H9 (cell line): ENCODE measurements around the gene IMMP2L. TPM values are rescaled to one million over a fixed set of nuclear protein-coding genes. Genes with fewer than 3 reads are reported as not detected.

ENCODE experiments used
- DNase-seq: peaks from one replicate; pipeline ENCODE4 v3.0.0-alpha.2; 2017
- H2AFZ ChIP-seq: one replicate; pipeline ENCODE4 v1.6.1; 2013; ENCODE audit warnings: mild to moderate bottlenecking, low read length, control low read depth, moderate library complexity
- H2AK5ac ChIP-seq: 2 replicates; pipeline ENCODE4 v1.6.1; 2013; ENCODE audit warnings: low read length, control low read depth, mixed read lengths; ENCODE audit not compliant: insufficient read length
- H2BK120ac ChIP-seq: one replicate; pipeline ENCODE4 v1.6.1; 2013; ENCODE audit warnings: low read depth, mild to moderate bottlenecking, low read length, control low read depth, inconsistent platforms; ENCODE audit not compliant: poor library complexity, severe bottlenecking
- H2BK12ac ChIP-seq: 2 replicates; pipeline ENCODE4 v1.6.1; 2013; ENCODE audit warnings: low read length, control low read depth, mixed read lengths, low read depth; ENCODE audit not compliant: insufficient read length
- H2BK15ac ChIP-seq: 2 replicates; pipeline ENCODE4 v1.6.1; 2013; ENCODE audit warnings: low read depth, low read length, control low read depth
- H2BK20ac ChIP-seq: one replicate; pipeline ENCODE4 v1.6.1; 2013; ENCODE audit warnings: low read depth, mild to moderate bottlenecking, low read length, control low read depth, inconsistent platforms; ENCODE audit not compliant: poor library complexity, severe bottlenecking
- H2BK5ac ChIP-seq: 2 replicates; pipeline ENCODE4 v1.6.1; 2013; ENCODE audit warnings: low read length, control low read depth, mixed read lengths; ENCODE audit not compliant: insufficient read length
- H3K14ac ChIP-seq: 2 replicates; pipeline ENCODE4 v1.6.1; 2013; ENCODE audit warnings: low read length, control low read depth; ENCODE audit not compliant: insufficient read depth
- H3K18ac ChIP-seq: 2 replicates; pipeline ENCODE4 v1.6.1; 2013; ENCODE audit warnings: low read depth, mild to moderate bottlenecking, mixed read lengths, low read length, control low read depth; ENCODE audit not compliant: insufficient read length
- H3K23ac ChIP-seq: 2 replicates; pipeline ENCODE4 v1.6.1; 2013; ENCODE audit warnings: low read length, control low read depth, mixed read lengths, low read depth; ENCODE audit not compliant: insufficient read length
- H3K23me2 ChIP-seq: 2 replicates; pipeline ENCODE4 v1.6.1; 2013; ENCODE audit warnings: low read depth, mild to moderate bottlenecking, mixed read lengths, low read length, control low read depth; ENCODE audit not compliant: insufficient read length, poor library complexity, severe bottlenecking
- H3K27ac ChIP-seq: 2 replicates; pipeline ENCODE4 v1.5.1; 2013; ENCODE audit warnings: low read length, control low read depth, mixed read lengths, low read depth; ENCODE audit not compliant: insufficient read length
- H3K27me3 ChIP-seq: 2 replicates; pipeline ENCODE4 v1.6.1; 2013; ENCODE audit warnings: low read length, control low read depth, inconsistent platforms; ENCODE audit not compliant: insufficient read depth
- H3K4ac ChIP-seq: 2 replicates; pipeline ENCODE4 v1.6.1; 2013; ENCODE audit warnings: low read depth, mild to moderate bottlenecking, control low read depth, inconsistent platforms, low read length, moderate library complexity
- H3K4me1 ChIP-seq: 2 replicates; pipeline ENCODE4 v1.6.1; 2013; ENCODE audit warnings: low read length, control low read depth, inconsistent platforms; ENCODE audit not compliant: insufficient read depth
- H3K4me2 ChIP-seq: 2 replicates; pipeline ENCODE4 v1.6.1; 2013; ENCODE audit warnings: low read length, control low read depth, mixed read lengths; ENCODE audit not compliant: insufficient read length, insufficient read depth
- H3K56ac ChIP-seq: 2 replicates; pipeline ENCODE4 v1.6.1; 2013; ENCODE audit warnings: low read depth, mild to moderate bottlenecking, mixed read lengths, low read length, control low read depth; ENCODE audit not compliant: insufficient read length
- H3K79me1 ChIP-seq: 2 replicates; pipeline ENCODE4 v1.6.1; 2013; ENCODE audit warnings: low read depth, mild to moderate bottlenecking, moderate library complexity, low read length, control low read depth, inconsistent platforms; ENCODE audit not compliant: insufficient read depth, poor library complexity, severe bottlenecking
- H3K79me2 ChIP-seq: 2 replicates; pipeline ENCODE4 v1.6.1; 2013; ENCODE audit warnings: low read length, control low read depth, inconsistent platforms; ENCODE audit not compliant: insufficient read depth
- H3K9ac ChIP-seq: 2 replicates; pipeline ENCODE4 v1.6.1; 2013; ENCODE audit warnings: low read length, control low read depth, mixed read lengths; ENCODE audit not compliant: insufficient read length; ENCODE audit errors: extremely low read depth
- H3K9me3 ChIP-seq: one replicate; pipeline ENCODE4 v1.6.1; 2013; ENCODE audit warnings: low read depth, low read length, inconsistent platforms; ENCODE audit not compliant: control insufficient read depth
- H3T11ph ChIP-seq: one replicate; pipeline ENCODE4 v1.6.1; 2013; ENCODE audit warnings: mild to moderate bottlenecking, low read length, control low read depth, inconsistent platforms
- H4K20me1 ChIP-seq: one replicate; pipeline ENCODE4 v1.6.1; 2013; ENCODE audit not compliant: control insufficient read depth, insufficient read length, insufficient read depth
- H4K5ac ChIP-seq: 2 replicates; pipeline ENCODE4 v1.6.1; 2013; ENCODE audit warnings: low read depth, mild to moderate bottlenecking, mixed read lengths, low read length, control low read depth; ENCODE audit not compliant: insufficient read length
- H4K8ac ChIP-seq: replicated peaks from 2 replicates; pipeline ENCODE4 v1.6.1; 2013; ENCODE audit warnings: low read length, control low read depth, mixed read lengths, low read depth; ENCODE audit not compliant: insufficient read length
- H4K91ac ChIP-seq: 2 replicates; pipeline ENCODE4 v1.6.1; 2013; ENCODE audit warnings: low read depth, mild to moderate bottlenecking, moderate library complexity, mixed read lengths, low read length, control low read depth; ENCODE audit not compliant: insufficient read length
- H3K27ac Mint-ChIP-seq, 3 experiments: 2 replicates in 2 of 3; 3 replicates in 1 of 3; pipeline ENCODE4 v1.8.0; 2020 to 2021; ENCODE audit warnings: mixed read lengths in 3 of 3, mild to moderate bottlenecking in 1 of 3, moderate library complexity in 1 of 3
- H3K27me3 Mint-ChIP-seq: 2 replicates; pipeline ENCODE4 v1.8.0; 2021; ENCODE audit warnings: low read depth, mild to moderate bottlenecking, moderate library complexity, mixed read lengths
- H3K36me3 Mint-ChIP-seq, 3 experiments: 2 replicates in 2 of 3; 3 replicates in 1 of 3; pipeline ENCODE4 v1.8.0; 2020 to 2021; ENCODE audit warnings: low read depth in 3 of 3, mixed read lengths in 3 of 3; ENCODE audit not compliant: insufficient read depth in 1 of 3
- H3K4me1 Mint-ChIP-seq, 2 experiments: 2 replicates each; pipeline ENCODE4 v1.8.0; 2020; ENCODE audit warnings: mixed read lengths in 2 of 2
- H3K4me3 Mint-ChIP-seq, 2 experiments: 2 replicates in 1 of 2; 3 replicates in 1 of 2; pipeline ENCODE4 v1.8.0; 2020 to 2021; ENCODE audit warnings: mild to moderate bottlenecking in 2 of 2, mixed read lengths in 2 of 2, moderate library complexity in 1 of 2
- H3K9me3 Mint-ChIP-seq, 2 experiments: 2 replicates in 1 of 2; 3 replicates in 1 of 2; pipeline ENCODE4 v1.8.0; 2020; ENCODE audit warnings: mild to moderate bottlenecking in 2 of 2, mixed read lengths in 2 of 2, moderate library complexity in 1 of 2
- CTCF ChIP-seq: fragments of 200-600 bp; sonication (generic); conservative IDR thresholded peaks from 3 replicates; pipeline ENCODE4 v1.8.0; 2021; ENCODE audit warnings: antibody characterized with exemption, mild to moderate bottlenecking
- WGBS: extraction: QIAGEN DNeasy Blood & Tissue Kit; methylation state at CpG from one replicate; pipeline ENCODE4 v1.1.7; 2013; ENCODE audit warnings: missing lambda C conversion rate, low lambda C conversion rate, mixed read lengths; ENCODE audit not compliant: insufficient read length; ENCODE audit errors: extremely low coverage; 5-methylcytosine and 5-hydroxymethylcytosine counted together
- total RNA-seq: library from RNA; stranded (reverse); gene quantifications from 2 replicates; pipeline ENCODE4 v1.2.1, GENCODE V29; 2021

Gene IMMP2L
- total RNA-seq, 1 experiment from 2014 or later: 14.7 TPM

GRCh38 chr7:111330235-111330523, 232.1 kb downstream of the IMMP2L start:
- no peak overlapping the region for H2BK20ac ChIP-seq
- H3K36me3 Mint-ChIP-seq: 0 out of 7 replicates have a peak, but pooled peaks cover 0 to 2% (median 0%) of the 10 kb centered on the region in 3 experiments
- no peak overlapping the region for H3K56ac ChIP-seq
- H3K4me2 ChIP-seq: no peak overlapping the region
- no peaks in the 10 kb centered on the region for H3K4me1 ChIP-seq
- H4K8ac ChIP-seq: no peak overlapping the region
- no peaks in the 10 kb centered on the region for H3K23me2 ChIP-seq
- H3K4me3 Mint-ChIP-seq: no peak overlapping the region
- H3K27me3 ChIP-seq: no peaks in the 10 kb centered on the region
- H4K5ac ChIP-seq: no peak overlapping the region
- no peak overlapping the region for H3K23ac ChIP-seq
- no peak overlapping the region for H3K27ac Mint-ChIP-seq
- no peak for DNase-seq
- H4K91ac ChIP-seq: no peak overlapping the region
- H3K14ac ChIP-seq: no peak overlapping the region
- H2AFZ ChIP-seq: no peak overlapping the region
- H3T11ph ChIP-seq: no peak overlapping the region
- H3K9me3 Mint-ChIP-seq: peaks cover 0 to 2% of the 10 kb centered on the region in 2 experiments; a peak in 1 of 5 replicates
- H2BK5ac ChIP-seq: no peak overlapping the region
- no peak overlapping the region for H2BK12ac ChIP-seq
- no CpG with 5 or more reads among the region's 1 CpG for WGBS
- no peak overlapping the region for H3K27ac ChIP-seq
- H3K4me1 Mint-ChIP-seq: no peaks in the 10 kb centered on the region; a peak in 1 of 4 replicates
- H2AK5ac ChIP-seq: no peak overlapping the region
- no peaks in the 10 kb centered on the region for H3K79me1 ChIP-seq
- H3K79me2 ChIP-seq: no peaks in the 10 kb centered on the region
- no peak overlapping the region for H2BK15ac ChIP-seq
- no peak for TF ChIP-seq CTCF
- no peaks in the 10 kb centered on the region for H3K27me3 Mint-ChIP-seq
- H3K18ac ChIP-seq: no peak overlapping the region
- H3K9ac ChIP-seq: no peak overlapping the region
- no peaks in the 10 kb centered on the region for H3K9me3 ChIP-seq
- no peaks in the 10 kb centered on the region for H4K20me1 ChIP-seq
- no peak overlapping the region for H3K4ac ChIP-seq
- H2BK120ac ChIP-seq: no peak overlapping the region
